SH-SY5Y (cell line): ENCODE results near the gene VSIR.

Experiments used
- GATA2 ChIP-seq: IDR thresholded peaks from 2 replicates; pipeline ENCODE4 v1.6.1; 2011; ENCODE audit warnings: mild to moderate bottlenecking, low read depth, low read length
- GATA3 ChIP-seq: IDR thresholded peaks from 2 replicates; pipeline ENCODE4 v1.6.1; 2011; ENCODE audit warnings: low read depth, mild to moderate bottlenecking, low read length, moderate library complexity

DNA sequence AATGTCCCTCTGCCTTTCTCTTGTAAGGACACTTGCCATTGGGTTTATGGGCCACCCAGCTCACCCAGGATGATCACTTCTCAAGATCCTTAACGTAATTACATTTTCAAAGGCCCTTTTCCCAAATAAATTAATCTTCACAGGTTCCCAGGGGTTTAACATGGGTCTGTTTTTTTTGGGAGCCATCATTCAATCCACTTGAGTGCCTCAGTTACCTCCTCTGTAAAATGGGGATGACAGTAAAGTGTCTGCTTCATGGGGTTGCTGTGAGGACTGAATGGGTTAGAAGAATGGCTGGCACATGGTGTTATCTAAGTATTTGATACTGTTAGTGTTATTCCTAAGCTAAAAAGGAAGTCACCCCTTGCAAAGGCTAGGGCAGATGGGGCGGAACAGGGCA lies 61.1 kb downstream of the VSIR start:
- TF ChIP-seq GATA3, result no peak
- no peak for TF ChIP-seq GATA2
